HG03521 (cell line): ENCODE measurements around the gene TAF11L5.
"Not testable (repeated sequence)": the region's sequence is repeated elsewhere in the genome, so short reads cannot be mapped to it uniquely, and the experiment has no call there.

Experiments
- ATAC-seq: cut with Tn5 transposase; IDR thresholded peaks from one replicate; pipeline ENCODE4 v1.9.1; 2021; ENCODE audit warnings: mild to moderate bottlenecking, moderate library complexity; ENCODE audit not compliant: unreplicated experiment

TAF11L5 gene

DNA sequence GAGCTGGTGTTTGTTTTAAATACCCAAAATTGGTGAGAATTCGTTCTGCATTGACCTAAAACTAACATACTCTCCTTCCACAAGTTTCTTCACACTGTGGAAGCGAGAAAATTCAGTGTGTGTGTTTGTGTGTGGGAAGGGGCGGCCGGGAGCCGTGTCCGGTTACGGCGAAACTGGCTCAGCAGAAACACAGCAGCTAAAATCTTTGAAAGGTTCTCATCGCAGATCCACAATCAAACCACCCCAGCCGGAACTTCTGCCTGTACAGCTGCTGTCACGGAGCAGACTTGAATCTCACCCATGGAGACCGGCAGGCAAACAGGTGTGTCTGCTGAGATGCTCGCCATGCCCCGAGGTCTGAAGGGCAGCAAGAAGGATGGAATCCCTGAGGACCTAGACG, at the start of gene TAF11L5:
Gene TAF11L5 (plus strand): TSS at position 301 of the 400 bp plus-strand sequence.
- ATAC-seq = not testable (repeated sequence)

DNA sequence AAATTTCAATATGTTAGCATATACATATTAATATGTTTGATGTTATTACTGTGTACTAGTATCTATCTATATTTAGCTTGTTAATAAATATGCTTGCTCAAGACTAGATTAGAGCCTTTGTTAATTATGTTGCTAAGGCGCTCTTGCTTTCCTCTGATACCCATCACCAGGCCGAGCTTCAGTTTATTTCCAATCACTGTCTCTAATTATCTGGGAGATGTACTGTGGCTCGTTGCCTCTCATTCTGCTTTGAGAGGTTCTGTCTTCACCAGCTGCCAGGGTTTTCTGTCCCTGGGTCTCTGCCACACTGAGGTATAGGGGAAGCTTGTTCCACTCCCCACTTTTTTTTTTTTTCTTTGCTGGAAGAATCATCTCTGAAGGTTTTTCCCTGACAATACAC, 48.0 kb upstream of the TAF11L5 start:
- no peak for ATAC-seq

DNA sequence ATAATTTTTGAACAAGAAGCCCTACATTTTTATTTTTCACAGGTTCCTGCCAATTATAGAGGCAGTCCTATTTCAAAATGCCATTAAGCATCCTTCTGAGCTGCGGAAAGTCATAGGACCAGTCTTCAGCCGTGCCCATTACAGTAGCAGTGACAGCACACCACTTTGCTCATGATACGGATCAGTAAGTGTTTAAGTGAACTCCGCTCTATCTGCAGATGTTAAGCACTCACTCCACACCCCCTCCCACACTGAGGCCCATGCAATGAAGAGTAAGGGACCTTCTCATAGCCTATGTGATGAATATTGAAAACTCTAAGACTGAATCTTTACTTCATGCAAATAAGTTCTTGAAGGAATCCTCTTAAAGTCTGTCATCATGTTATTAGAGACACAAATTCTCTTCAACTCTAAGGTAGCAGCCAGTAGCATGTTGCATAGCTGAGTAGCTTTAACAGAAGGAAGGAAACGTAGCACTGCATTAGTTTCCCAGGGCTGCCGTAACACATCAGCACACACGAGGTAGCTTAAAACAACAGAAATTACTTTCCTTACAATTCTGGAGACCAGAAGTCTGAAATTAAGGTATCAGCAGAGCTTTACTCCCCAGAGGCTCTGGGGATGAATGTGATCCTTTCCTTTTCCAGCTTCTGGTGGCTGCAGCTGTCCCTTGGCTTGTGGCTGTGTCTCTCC, 47.3 kb upstream of the TAF11L5 start:
- no peak for ATAC-seq

DNA sequence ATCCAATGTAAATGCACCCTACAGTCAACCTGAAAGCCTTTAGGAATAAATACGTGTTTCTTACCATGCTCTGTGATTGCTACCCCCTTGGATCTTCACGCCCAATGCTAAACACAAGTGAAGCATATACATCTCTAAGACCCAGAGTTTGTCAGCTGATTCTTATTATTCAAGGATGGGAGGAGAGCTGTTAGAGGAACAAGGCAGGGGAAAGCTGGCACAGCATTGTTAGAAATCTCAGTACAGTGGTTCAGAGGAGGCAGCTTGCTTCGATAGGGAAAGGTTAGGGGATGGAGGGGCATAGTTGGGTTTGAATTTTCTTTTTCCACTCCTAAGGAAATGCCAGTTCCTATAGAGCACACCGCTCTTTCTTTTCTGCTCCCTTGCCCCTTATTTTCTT, 43.7 kb upstream of the TAF11L5 start:
- ATAC-seq = no peak

DNA sequence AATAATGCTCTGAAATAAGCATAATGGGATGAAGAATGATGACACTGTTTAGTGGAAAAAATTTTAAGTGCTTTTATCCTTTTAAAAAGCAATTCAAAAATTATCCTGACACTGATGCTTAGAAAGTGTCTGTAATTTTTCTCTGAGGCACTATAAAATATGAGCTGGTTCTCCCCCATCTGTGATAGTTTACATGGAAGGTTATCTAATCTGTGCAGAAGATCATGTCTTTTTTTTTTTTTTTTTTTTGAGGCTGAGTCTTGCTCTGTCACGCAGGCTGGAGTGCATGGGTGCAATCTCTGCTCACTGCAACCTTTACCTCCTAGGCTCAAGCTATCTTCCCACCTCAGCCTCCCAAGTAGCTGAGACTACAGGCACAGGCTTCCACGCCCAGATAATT, 42.2 kb upstream of the TAF11L5 start:
- ATAC-seq = no peak

DNA sequence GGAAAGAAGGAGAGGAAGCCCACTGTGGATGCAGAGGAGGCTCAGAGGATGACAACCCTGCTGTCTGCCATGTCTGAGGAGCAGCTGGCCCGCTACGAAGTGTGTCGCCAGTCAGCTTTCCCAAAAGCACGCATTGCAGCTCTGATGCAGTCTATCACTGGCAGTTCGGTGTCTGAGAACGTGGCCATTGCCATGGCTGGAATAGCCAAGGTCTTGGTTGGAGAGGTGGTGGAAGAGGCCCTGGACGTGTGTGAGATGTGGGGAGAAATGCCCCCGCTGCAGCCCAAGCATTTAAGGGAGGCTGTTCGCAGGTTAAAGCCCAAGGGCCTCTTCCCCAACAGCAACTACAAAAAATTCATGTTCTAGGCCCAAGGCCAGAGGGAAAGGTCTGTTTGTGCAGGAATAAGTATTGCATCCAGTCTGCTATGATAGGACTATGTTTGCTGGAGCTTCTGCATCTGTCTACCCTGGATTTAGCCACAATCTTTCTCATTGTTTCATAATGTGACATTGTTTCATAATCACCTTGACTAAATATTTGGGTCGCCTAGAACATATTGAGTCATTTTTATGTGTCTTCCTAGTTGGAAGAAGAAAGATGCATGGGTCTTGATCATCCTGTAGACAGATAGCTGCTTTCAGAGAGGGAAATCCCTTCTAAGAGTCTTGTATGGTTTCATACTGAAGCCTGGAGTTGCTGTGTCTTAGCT, 38.4 kb upstream of the TAF11L5 start:
- ATAC-seq = not testable (repeated sequence)

DNA sequence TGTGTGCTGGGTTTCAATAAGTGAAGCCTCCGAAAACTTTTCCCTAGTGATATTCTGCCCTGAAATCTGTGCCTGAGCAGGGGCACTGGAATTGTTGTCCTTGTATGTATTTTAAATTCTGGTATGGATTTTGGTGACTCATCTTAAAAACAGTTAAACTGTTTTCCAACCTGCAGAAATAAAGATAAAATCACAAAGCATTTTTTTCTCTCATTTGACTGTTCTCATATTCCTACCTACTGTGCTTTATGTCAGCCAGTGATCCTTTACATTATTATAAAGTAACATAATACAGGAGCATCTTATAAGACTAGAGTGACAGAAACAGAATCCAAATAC, 37.9 kb upstream of the TAF11L5 start:
- no peak for ATAC-seq

DNA sequence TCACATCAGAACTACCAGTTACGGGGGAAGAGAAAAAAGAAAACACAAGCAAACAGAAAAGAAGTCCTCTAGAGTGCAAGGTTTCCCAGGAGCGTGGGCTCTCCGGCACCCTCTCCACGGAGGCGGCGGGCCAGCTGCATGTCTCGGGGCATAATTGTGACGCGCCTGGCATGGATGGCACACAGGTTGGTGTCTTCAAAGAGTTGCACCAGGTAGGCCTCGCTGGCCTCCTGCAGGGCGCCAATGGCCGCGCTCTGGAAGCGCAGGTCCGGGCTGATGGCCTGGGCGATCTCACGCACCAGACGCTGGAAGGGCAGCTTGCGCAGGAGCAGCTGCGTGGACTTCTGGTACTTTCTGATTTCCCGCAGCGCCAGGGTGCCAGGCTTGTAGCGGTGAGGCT, 33.8 kb upstream of the TAF11L5 start:
- not testable (repeated sequence) for ATAC-seq

DNA sequence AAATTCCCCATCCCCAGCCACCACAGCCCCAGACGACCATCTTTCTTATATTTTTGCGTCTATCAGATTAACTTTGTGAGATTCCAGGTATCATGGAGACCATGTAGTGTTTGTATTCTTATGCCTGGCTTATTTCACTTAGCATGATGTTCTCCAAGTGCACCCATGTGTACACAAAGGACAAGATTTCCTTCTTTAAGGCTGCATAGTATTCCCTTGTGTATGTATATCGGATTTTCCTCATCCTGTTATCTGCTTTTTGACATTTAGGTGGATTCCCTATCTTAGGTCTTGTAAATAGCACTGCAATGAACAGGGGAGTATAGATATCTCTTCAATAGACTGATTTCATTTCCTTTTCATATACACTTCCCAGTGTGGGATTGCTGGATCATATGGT, 32.3 kb upstream of the TAF11L5 start:
- no peak for ATAC-seq

DNA sequence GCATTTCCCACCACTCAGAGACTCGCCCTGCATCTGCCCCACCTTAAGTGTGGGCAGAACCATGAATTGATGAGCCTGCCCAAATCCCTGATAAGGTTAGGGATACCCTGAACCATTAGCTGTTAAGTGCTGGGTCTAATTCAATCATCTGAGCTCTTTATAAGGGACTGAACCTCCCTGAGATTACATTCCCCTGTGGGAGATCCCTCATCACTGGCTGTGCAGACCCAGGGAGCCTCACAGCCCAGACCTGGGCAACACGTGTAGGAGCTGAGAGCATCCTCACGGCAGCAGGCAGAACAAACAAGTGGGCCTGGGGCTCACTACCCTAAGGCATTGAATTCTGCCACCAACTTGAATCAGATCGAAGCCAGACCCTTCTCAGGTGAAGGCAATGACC, 27.6 kb upstream of the TAF11L5 start:
- ATAC-seq = no peak

DNA sequence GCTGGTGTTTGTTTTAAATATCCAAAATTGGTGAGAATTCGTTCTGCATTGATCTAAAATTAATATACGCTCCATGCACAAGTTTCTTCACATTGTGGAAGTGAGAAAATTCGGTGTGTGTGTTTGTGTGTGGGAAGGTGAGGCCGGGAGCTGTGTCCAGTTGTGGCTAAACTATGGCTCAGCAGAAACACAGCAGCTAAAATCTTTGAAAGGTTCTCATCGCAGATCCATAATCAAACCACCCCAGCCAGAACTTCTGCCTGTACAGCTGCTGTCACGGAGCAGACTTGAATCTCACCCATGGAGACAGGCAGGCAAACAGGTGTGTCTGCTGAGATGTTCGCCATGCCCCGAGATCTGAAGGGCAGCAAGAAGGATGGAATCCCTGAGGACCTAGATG, 27.1 kb upstream of the TAF11L5 start, which contains the start of gene TAF11L2:
Gene TAF11L2 (plus strand): TSS at position 301 of the 400 bp plus-strand sequence.
- ATAC-seq = not testable (repeated sequence)

DNA sequence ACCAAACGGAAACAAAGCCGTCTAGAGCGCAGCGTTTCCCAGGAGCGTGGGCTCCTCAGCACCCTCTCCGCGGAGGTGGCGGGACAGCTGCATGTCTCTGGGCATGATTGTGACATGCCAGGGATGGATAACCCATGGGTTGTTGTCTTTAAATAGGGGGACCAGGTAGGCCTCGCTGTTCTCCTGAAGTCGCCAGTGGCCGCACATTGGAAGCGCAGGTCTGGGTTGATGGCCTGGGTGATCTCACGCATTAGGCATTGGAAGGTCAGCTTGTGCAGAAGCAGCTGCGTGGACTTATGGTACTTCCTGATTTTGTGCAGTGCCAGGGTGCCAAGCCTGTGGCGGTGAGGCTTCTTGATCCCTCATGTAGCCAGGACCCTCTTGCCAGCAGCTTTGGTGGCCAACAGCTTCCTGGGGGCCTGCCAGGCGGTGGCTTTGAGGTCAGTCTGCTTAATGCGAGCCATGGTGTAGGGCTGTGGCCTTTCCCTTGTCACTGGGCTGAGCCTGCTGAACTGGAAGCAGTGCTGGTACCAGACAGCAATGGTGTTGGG, 13.2 kb upstream of the TAF11L5 start:
- ATAC-seq = no peak

DNA sequence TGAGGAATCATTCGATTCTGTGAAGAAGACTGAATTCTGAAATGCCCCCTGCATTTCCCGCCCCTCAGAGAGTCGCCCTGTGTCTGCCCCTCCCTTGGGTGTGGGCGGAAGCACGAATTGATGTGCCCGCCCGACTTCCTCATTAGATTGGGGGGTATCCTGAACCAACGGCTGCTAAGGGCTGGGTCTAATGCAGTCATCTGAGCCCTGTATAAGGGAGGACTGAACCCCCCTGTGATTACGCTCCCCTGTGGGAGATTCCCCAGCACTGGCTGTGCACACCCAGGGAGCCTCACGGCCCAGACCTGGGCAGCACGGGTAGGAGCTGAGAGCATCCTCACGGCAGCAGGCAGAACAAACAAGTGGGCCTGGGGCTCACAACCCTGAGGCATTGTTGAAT, 7.5 kb upstream of the TAF11L5 start:
- ATAC-seq = not testable (repeated sequence)

DNA sequence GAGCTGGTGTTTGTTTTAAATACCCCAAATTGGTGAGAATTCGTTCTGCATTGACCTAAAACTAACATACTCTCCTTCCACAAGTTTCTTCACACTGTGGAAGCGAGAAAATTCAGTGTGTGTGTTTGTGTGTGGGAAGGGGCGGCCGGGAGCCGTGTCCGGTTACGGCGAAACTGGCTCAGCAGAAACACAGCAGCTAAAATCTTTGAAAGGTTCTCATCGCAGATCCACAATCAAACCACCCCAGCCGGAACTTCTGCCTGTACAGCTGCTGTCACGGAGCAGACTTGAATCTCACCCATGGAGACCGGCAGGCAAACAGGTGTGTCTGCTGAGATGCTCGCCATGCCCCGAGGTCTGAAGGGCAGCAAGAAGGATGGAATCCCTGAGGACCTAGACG, 7.0 kb upstream of the TAF11L5 start, which contains the start of gene TAF11L3:
Gene TAF11L3 (plus strand): TSS at position 301 of the 400 bp plus-strand sequence.
- not testable (repeated sequence) for ATAC-seq

DNA sequence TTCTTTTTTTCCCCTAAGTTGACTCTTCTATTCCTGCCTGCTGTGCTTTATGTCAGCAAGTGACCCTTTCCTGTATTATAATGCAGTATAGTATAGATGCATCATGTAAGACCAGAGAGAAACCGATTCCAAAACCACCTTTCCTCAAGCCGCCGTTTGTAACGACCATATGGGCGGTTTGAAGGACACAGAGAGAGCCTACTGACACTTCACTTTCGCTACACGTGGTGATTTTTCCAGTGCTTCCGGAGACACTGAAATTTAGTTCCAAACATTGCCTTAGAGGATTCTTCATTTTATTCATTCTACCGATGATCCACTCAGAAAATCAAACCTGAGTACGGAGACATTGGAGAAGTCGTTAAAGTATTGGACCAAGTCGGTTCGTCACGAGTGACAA, 5.5 kb upstream of the TAF11L5 start:
- not testable (repeated sequence) for ATAC-seq

DNA sequence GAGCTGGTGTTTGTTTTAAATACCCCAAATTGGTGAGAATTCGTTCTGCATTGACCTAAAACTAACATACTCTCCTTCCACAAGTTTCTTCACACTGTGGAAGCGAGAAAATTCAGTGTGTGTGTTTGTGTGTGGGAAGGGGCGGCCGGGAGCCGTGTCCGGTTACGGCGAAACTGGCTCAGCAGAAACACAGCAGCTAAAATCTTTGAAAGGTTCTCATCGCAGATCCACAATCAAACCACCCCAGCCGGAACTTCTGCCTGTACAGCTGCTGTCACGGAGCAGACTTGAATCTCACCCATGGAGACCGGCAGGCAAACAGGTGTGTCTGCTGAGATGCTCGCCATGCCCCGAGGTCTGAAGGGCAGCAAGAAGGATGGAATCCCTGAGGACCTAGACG, 3.5 kb upstream of the TAF11L5 start, which contains the start of gene TAF11L4:
Gene TAF11L4 (plus strand): TSS at position 301 of the 400 bp plus-strand sequence.
- not testable (repeated sequence) for ATAC-seq

DNA sequence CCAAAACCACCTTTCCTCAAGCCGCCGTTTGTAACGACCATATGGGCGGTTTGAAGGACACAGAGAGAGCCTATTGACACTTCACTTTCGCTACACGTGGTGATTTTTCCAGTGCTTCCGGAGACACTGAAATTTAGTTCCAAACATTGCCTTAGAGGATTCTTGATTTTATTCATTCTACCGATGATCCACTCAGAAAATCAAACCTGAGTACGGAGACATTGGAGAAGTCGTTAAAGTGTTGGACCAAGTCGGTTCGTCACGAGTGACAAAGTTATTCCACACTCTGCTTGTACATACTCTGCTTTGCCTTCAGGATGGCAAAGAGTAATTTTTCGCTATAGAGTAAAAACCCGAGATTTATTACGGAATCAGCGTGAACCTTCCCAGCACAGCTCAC, 1.5 kb downstream of the TAF11L5 start:
- not testable (repeated sequence) for ATAC-seq

DNA sequence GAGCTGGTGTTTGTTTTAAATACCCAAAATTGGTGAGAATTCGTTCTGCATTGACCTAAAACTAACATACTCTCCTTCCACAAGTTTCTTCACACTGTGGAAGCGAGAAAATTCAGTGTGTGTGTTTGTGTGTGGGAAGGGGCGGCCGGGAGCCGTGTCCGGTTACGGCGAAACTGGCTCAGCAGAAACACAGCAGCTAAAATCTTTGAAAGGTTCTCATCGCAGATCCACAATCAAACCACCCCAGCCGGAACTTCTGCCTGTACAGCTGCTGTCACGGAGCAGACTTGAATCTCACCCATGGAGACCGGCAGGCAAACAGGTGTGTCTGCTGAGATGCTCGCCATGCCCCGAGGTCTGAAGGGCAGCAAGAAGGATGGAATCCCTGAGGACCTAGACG, 3.3 kb downstream of the TAF11L5 start, which contains the start of gene TAF11L6:
Gene TAF11L6 (plus strand): TSS at position 301 of the 400 bp plus-strand sequence.
- ATAC-seq = not testable (repeated sequence)
